GM06990 (cell line): ENCODE measurements around the gene PDLIM3.

Source experiments
- DNase-seq: peaks from one replicate; pipeline ENCODE4 v3.0.0-alpha.2; 2011; ENCODE audit not compliant: insufficient read length; ENCODE audit errors: extremely low read depth
- H3K27me3 ChIP-seq: replicated peaks from 2 replicates; pipeline ENCODE4 v1.6.0; 2011; ENCODE audit warnings: low read length; ENCODE audit not compliant: control insufficient read depth, insufficient read depth
- H3K36me3 ChIP-seq: 2 replicates; pipeline ENCODE4 v1.5.1; 2011; ENCODE audit warnings: low read length; ENCODE audit not compliant: control insufficient read depth, insufficient read depth
- H3K4me3 ChIP-seq: replicated peaks from 2 replicates; pipeline ENCODE4 v1.5.1; 2011; ENCODE audit warnings: low read depth, mild to moderate bottlenecking, control low read depth, low read length
- TF ChIP-seq, protein P1 (sequence below): IDR thresholded peaks from 2 replicates; pipeline ENCODE4 v1.5.1; 2011; ENCODE audit warnings: low read length, control low read depth, mild to moderate bottlenecking, inconsistent platforms; ENCODE audit not compliant: insufficient read depth, poor library complexity, severe bottlenecking

The PDLIM3 gene

DNA sequence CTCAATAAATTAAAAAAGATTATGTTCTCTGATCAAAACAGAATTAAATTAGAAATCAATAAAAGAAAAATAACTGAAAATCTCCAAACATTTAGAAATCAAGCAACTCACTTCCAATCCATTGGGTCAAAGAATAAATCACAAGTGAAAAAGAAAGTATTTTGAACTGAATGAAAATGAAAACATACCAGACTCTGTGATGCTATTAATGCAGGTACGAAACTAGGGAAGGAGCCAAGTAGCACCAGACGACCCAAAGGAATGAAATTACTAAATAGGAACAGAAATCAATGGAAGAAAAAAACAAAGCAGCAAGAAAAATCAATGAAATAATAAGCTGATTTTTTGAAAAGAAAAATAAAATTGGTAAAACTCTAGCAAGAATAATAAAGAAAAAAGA, 79.2 kb downstream of the PDLIM3 start:
- TF ChIP-seq, protein P1, sequence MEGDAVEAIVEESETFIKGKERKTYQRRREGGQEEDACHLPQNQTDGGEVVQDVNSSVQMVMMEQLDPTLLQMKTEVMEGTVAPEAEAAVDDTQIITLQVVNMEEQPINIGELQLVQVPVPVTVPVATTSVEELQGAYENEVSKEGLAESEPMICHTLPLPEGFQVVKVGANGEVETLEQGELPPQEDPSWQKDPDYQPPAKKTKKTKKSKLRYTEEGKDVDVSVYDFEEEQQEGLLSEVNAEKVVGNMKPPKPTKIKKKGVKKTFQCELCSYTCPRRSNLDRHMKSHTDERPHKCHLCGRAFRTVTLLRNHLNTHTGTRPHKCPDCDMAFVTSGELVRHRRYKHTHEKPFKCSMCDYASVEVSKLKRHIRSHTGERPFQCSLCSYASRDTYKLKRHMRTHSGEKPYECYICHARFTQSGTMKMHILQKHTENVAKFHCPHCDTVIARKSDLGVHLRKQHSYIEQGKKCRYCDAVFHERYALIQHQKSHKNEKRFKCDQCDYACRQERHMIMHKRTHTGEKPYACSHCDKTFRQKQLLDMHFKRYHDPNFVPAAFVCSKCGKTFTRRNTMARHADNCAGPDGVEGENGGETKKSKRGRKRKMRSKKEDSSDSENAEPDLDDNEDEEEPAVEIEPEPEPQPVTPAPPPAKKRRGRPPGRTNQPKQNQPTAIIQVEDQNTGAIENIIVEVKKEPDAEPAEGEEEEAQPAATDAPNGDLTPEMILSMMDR, result no peak
- no peak for DNase-seq
- Histone ChIP-seq H3K36me3 (no peaks in the 10 kb centered on the region), H3K4me3 (no peak overlapping the region), H3K27me3 (no peaks in the 10 kb centered on the region)
